IPS DF 4.7 (cell line): ENCODE results near the gene GAB2.
"Not testable (repeated sequence)": the region's sequence is repeated elsewhere in the genome, so short reads cannot be mapped to it uniquely, and the experiment has no call there.

ENCODE experiments used
- DNase-seq: peaks from one replicate; pipeline ENCODE4 v3.0.0-alpha.2; 2013; ENCODE audit warnings: low spot score; ENCODE audit errors: extremely low read depth

GAB2 gene

DNA sequence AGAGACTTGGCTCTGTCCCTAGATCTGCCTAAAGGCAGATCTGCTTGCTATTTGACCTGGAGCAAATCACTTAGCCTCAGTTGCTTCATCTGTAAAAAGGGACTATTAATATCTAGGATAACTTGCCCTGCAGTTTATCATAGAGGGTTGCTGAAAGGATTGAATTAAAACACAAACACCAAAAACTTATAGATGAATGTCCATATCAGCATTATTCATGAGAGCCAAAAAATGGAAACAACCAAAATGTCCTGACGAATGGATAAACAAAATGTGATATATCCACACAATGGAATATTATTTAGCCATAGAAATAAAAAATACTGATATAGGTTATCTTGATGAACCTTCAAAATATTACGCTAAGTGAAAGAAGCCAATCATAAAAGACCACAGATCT, 161.7 kb downstream of the GAB2 start:
- no peak for DNase-seq

DNA sequence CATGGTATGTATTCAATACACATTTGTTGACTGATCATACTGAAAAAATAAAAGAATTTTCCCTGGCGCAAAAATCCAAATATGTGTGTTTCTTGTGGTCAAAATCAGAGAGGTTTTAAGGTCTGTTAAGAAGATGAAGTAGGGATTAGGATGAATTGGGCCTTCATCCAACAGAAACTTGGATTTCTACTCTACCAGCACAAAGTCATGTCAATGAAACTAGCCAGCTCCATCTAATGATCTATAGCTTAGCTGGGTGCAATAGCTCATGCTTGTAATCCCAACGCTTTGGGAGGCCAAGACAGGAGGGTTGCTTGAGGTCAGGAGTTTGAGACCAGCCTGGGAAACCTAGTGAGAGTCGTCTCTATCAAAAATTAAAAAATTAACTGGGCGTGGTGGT, 163.4 kb downstream of the GAB2 start:
- no peak for DNase-seq

DNA sequence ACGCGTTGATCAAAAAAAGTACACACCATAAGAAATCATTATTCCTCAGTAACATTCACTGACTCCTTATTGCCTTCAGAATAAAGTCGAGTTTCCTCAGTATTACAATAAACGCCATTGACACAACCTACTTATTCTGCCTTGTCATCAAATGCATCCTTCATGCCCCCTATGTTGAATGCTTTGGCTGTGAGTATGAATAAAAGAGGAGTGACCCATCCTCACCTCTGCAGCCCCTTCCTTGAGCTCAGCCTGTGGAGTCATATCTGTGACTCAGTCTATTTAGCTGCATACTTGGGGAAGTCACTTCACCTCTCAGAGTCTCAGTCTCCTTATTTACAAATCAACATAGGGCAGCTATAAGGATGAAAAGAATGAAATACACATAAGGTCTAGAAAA, 163.8 kb downstream of the GAB2 start:
- no peak for DNase-seq

GRCh38 chr11:78251083-78251775, 166.4 kb downstream of the GAB2 start:
- DNase-seq = no peak

DNA sequence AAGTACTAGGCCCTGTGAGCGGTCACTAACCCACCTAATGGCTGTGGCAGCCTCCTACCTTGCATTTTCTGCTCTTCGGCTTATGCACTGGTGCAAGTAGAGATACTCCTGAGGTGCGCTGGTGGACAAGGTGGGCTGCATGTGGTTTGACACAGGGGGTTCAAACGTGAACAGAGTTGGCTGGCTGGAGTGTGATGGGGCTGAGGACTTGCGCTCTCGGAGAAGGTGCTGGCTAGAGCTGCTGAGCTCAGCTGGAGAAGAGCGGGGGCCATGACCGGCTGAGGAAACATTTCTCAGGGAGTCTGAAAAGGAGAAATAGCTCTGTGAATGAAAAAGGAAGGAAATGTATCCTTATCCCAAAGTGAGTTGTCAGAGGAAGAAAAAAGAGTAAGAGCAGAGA, 167.5 kb downstream of the GAB2 start:
- no peak for DNase-seq

DNA sequence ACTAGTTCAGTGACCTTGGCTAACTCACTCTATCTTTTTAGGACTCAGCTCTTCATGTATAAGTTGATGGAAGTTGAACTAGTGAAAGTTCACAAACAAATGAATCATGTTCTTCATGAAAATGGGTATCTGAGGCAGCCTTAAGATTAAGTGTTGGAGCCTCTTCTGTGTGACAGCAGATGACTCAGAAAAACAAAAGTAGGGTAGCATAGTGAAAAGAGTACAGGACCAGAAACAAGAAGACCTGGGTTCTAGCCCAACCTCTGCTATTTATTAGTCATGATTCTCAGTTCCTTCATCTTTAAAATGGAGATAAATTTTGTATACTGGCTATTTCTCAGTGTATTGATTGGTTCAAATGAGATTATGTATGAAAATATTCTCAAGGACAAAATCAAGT, 168.7 kb downstream of the GAB2 start:
- no peak for DNase-seq

DNA sequence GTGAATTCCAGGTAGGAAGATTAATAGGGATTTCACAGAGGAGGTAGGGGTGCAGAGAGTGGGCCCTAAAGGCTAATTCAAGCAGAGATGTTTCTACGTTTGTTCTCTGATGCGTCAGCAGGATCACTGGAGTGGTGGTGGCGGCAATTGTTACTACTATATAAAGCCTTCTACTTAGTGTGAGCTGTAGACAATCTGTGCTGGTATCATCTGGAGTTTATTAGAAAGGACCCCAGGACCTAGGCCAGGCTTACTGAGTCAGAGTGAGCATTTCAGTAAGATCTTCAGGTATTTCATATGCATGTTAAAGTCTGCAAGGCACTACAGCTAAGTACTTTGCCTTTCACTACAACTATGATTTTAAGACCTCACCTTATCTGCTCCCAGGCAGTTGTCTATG, 169.4 kb downstream of the GAB2 start:
- no peak for DNase-seq

- DNase-seq = no peak
These were observed 172.9 kb downstream of the GAB2 start for GRCh38 chr11:78244546-78245255.

DNA sequence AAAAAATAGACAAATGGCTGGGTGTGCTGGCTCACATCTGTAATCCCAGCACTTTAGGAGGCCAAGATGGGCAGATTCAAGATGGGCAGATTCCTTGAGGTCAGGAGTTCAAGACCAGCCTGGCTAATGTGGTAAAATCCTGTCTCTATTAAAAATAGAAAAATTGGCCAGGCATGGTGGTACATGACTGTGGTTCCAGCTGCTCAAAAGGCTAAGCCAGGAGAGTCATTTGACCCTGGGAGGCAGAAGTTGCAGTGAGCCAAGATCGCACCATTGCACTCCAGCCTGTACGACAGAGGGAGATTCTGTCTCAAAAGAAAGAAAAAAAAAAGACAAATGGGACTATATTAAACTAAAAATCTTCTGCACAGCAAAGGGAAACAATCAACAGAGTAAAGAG, 173.5 kb downstream of the GAB2 start:
- no peak for DNase-seq

GRCh38 chr11:78241475-78241874, 176.1 kb downstream of the GAB2 start:
- DNase-seq = no peak

DNA sequence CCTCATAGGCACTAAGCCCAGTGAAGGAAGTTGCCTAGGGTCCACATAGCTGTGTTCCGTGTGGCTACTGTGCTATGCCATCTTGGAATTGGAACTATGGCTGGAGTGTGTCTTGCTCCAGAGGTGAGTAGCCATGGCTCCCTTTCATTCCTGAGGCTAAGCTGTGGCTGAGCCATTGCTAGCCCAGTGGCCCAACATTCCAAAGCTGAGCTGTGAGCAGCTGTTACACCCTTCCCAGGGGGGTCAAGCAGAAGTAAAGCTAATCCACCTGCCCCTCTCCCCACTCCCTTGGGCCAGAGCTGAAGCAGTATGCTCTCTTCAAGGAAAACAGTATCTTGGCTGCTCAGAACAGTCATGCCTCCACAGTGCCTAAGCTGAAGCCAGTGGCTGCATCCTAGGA, 177.8 kb downstream of the GAB2 start:
- no peak for DNase-seq

DNA sequence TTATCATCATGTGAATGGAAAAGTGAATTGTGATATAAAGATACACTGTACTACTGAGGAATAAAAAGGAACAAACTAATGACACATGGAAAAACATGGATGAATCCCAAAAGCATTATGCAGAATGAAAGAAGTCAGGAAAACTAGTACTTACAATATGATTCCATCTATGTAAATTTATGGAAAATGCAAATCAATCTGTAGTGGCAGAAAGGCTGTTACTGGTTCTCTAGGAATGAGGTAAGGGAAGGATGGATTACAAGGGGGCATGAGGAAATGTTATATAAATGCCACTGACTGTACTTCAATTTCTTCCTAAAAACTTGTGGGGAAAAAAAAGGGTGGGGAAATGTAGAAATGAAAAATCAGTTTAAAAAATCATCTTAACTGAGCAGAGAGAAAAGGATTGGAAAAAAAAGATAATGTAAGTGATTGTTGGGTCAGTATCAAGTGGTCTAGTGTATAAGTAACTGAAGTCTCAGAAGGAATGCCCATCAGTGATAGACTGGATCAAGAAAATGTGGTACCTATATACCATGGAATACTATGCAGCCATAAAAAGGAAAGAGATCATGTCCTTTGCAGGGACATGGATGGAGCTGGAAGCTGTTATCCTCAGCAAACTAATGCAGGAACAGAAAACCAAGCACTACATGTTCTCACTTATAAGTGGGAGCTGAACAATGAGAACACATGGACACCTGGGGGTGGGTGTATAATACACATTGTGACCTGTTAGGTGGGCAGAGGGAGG, 180.2 kb downstream of the GAB2 start:
- no peak for DNase-seq

GRCh38 chr11:78234006-78234405, 183.6 kb downstream of the GAB2 start:
- DNase-seq = no peak

DNA sequence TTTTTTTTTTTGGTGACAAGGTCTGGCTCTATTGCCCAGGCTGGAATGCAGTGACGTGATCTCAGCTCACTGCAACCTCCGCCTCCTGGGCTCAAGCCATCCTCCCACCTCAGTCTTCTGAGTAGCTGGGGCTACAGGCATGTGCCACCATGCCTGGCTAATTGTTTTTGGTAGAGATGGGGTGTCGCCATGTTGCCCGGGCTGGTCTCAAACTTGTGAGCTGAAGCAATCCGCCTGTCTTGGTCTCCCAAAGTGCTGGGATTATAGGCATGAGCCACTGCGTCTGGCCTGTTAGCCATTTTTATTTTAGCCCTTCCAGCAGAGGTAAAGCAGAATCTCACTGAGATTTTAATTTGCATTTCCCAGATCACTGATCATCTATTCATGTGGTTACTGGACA, 184.6 kb downstream of the GAB2 start:
- DNase-seq = not testable (repeated sequence)

- DNase-seq = no peak
These were observed 185.6 kb downstream of the GAB2 start for GRCh38 chr11:78231962-78232501.

DNA sequence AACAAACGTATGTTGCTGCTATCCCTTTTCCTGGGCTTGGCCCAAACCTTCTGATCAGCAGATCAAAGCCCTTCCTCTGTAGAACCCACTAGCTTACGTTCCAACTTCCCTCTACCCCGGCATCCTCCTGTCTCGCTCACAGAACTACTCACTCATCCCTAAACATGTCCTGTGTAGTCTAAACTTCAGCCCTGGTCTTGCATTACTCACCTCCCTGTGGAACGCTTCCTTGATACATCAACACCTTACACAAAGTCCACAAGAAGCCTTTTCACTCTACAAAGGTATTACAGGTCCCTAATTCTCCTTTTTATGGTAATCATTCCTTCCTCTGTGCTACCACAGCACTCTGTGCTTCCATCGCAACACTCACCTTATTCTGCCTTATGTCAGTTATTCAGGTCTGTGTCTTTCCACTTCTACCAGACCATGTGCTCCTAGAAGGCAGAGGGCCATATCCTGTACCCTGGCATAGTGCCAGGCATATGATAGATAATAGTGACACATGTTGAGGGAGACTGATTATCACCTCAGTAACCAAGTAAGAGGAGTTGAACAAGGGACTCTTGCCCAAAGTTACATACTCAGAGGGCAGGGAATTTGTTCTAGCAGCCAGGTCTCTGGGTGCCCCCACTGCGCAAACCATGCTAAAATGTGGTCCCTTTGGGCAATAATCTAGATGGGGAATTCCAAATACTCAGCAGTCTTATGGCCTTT, 187.3 kb downstream of the GAB2 start:
- DNase-seq = no peak

GRCh38 chr11:78229106-78229505, 188.5 kb downstream of the GAB2 start:
- no peak for DNase-seq

DNA sequence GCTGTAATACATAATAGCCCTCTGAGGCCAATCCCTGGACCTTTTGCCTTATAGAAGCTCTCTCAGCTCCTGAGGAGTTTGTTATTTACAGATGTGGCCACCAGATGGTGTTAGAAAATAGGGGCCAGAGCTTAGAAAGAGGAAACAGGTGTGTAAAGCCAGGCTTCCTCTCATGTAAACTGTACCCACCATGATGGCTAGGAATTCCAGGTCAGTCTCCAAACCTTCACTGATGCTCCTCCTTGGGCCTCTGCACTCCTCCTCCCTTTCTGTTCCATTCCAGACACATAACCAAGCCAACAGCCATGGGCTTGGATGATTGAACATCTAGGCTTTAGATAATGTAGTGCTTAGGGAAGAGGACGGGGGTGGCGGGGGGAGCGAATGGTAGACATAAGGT, 189.2 kb downstream of the GAB2 start:
- DNase-seq = peak; percentile 36

GRCh38 chr11:78227921-78228320, 189.7 kb downstream of the GAB2 start:
- no peak for DNase-seq

DNA sequence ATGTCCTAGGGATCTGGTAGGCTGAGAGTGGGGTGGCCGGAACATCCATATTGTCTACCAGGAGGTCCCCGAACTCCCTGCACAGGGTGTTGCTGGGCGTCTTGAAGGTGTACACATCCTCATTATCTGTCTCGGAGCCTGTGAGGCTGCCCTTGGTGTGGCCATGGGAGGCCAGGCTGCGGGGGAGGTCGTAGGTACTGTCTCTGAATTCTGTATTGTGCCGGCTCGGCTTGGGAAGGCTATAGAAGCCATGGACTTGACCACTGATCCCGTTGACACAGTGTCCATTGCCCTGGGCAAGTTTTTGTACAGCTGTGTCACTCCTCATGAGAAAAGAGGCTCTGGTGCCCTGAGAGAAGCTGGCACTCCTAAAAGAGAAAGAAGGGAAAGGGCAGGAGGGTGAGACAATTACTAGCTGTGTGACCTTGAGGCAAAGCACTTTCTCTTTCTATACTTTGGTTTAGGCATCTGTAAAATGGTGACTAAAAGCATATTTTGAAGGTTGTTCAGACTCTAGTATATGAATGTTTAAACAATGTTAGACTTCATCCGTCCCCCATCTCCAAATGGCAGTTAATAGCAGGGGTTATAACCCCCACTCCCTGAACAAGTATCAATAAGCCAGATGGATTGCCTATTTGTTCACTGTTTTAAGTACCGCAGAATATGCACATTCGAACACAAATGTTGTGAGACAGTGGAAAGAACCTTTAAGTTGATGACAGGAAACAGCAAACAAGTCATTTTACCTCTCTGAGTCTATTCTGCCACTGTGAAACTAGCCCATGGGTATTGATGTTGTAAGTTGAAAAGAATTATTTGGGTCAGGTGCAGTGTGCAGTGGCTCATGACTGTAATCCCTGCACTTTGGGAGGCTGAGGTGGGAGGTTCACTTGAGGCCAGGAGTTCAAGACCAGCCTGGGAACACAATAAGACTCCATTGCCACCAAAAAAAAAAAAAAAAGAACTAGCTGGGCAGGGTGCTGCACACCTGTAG, 190.6 kb downstream of the GAB2 start:
- DNase-seq = no peak
